GM18907 (cell line): ENCODE data around the gene SEC61B.

ENCODE experiments used
- ATAC-seq: cut with Tn5 transposase; IDR thresholded peaks from one replicate; pipeline ENCODE4 v1.9.1; 2021; ENCODE audit warnings: mild to moderate bottlenecking, moderate library complexity; ENCODE audit not compliant: unreplicated experiment

SEC61B gene

DNA sequence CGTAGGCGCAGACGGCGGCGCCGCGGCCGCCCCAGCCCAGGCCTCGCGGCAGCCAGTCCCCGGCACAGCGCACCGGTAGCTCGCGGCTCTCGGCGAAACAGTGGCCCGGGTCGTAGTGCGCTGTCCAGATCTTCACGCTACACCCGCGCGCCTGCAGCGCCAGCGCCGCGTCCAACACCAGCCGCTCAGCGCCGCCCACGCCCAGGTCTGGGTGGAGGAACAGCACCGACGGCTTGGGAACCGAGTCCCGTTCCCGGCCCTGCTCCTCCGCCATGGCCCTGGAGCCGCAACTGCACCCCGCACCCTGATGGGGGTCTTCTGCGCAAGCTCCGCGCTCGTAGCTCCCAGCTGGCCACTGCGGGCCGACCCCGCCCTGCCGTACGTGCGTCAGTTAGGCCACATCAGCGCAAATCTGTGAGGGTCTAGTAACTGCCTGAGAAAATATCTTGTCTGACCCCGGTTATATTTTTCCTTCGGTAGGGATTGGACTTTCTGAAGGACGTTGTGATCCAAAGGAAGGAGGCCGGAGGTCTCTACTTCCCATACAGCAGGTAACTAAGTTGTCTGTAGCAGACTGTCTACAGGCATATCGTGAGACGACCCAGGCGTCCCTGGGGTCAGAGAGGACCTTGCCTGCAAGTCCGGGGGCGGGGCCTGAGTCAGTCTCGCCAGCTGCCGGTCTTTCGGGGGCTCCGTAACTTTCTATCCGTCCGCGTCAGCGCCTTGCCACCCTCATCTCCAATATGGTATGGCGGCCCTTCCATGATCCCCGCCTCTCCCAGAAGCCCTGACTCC is at the start of gene SEC61B, which contains the start of gene ALG2:
Gene SEC61B, plus strand, starts transcription at position 662 of the 795 bp plus-strand sequence. Its CDS starts 82 bp downstream, at position 744.
Gene ALG2, minus strand, starts transcription at position 322 of the 795 bp plus-strand sequence. Its CDS starts 48 bp downstream, at position 274.
- ATAC-seq = peak; percentile 89

DNA sequence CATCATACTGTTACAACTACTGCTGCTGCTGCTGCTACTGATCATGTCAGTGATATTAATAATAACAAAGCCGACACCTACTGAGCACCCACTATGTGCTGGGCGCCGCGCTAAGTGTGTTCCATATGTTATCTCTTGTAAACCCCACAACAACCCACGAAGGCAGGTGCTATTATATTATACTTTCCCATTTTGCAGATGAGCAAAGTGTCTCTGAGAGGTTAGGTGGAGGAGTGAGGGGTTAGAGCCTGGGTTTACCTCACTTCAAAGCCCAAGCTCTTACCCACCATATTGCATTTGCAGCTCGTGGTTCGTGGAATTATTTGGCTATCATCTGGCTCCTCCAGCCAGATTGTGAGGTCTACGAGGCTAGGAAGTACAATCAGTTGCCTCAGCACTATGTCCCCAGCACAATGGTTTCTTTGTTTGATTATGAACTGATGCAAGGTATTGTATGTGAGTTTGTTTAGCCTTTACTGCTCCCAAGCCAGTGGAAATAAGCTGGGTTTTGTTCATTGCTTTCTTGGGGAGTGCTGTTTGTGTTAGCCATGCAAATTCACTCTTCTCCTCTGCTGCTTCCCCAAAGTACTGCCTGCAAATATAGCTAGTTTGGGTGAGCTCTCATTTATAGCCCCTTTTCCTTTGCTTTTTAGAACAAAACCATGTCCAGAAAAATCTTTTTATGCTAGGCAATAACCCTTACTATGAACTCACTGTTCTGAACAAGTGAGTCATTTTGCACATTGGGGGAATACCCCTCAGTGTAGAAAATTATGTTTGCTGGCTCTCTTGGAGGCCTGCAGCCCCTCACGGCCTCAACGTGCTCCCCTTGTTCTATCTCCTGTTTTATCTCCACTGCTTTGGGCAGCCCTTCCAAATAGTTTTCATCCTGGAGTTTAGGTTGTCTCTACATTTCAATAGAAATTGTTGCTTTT is 48.2 kb upstream of the SEC61B start:
- peak; percentile 68 for ATAC-seq

DNA sequence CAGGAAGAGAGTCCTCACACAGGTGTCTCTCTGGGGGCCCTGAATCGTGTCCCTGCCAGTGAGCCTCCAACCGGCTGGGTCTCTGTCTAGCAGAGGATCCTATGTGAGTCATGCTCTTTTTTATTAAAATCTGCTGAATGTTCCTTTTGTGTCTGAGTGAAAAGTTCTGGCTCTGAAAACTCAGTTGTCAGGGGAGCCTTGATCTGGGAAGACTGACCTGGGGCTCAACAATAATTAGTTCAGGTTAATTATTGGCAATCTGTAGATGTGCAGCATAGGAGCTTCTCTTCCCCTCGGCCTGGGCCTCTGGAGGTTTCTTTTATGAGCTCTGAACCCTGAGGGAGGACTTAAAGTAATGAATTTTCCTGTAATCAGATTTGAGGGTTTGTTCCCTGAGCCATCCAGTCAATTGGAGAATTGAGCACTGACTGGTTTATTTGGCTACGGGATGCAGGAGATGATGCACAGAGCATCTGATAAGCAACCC is 45.5 kb upstream of the SEC61B start:
- ATAC-seq = no peak

DNA sequence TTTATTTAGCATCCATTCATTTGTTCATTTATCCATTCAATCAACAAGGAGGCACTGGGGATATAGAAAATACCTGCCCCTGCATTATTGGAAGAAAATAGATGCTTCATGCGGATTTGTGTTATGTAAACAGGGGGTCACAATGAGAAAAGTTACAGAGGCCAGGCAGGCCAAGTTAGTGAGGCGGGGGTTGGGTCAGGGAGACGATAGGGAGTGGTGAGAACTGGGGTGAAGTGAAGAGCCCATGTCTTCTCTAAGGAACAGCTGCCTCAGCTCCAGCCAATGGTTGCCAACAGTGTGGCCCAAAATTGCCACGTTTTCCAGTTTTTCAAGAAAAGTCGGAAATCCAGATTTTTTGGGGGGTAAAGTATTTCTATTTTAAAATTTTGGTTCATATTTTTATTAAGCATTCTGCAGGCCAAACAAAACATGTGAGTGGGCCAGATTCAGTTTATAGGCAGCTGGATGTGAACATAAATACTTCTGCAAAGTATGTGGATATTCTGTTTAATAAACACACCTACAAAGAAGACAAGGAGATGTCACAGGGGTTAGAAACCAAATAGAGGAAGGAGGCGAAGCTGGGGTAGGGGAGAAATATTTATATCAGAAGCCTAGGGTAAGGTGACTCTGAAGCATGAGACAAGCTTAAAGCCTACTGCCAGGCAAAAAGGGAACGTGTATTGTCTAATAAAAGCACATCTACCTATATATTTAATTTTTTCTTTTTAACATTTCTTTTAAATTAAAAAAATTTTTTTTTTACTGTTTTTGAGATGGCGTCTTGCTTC is 44.3 kb upstream of the SEC61B start:
- no peak for ATAC-seq

DNA sequence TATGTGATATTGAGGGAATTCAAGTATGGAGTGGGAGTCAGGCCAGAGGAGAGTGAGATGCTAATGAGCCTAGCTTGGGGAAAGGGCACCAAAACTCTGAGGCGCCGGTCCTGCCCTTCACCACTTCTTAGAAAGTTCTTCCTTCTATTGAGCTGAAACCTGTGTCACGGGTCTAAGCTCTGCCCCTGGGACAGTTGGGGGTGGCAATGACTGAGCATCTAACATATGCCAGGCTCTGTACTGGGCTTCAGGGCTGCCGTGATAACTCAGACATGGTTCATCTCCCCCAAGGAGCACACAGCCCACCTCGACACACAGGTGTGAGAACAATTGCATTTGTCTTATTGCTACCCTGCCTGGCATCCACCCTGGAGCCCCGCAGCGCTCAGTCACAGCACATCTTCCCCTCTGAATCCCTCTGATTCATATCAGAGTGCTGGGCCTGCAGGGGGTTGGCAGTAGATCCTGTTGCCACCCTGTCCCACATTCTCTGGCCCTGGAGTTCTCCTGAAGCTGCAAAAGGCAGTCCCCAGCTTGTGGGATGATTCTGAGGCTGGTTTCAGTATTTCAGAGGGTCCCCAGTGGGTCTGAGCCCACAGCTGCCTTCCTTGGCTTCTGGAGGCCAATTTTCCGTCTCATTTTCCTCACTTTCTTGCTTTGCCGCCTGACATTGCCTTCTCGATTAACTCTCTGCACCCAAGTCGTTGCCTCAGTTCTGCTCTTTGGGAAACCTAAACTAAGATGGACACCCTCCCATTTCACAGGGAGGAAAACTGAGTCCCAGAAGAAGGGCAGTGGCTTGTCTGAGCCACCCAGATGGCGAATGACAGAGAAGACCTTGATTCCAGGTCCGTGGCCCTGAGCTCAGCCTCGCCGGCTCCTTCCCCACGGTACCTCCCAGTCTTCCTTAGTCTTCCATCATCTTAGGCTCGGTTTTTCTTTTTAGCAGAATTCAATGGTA is 42.9 kb upstream of the SEC61B start:
- no peak for ATAC-seq

DNA sequence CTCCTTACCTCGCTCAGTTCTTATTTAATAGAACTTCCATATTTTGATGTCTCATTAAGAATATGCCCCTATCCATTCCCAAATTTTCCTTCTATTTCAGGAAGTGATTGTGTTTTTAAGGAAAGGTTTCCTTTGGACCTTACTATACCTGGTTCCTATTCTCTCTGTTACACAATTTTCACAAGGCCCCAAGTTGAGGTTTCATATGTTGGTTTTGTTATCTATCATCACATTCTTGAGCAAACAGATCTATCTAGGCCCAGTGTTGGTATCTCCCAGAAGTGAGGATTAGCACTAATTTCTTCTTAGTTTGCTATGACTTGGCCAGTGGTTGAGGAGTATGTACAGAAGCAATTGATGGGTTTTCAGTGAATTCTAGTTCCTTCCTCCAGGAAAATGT is 41.9 kb upstream of the SEC61B start:
- ATAC-seq = peak; percentile 40

DNA sequence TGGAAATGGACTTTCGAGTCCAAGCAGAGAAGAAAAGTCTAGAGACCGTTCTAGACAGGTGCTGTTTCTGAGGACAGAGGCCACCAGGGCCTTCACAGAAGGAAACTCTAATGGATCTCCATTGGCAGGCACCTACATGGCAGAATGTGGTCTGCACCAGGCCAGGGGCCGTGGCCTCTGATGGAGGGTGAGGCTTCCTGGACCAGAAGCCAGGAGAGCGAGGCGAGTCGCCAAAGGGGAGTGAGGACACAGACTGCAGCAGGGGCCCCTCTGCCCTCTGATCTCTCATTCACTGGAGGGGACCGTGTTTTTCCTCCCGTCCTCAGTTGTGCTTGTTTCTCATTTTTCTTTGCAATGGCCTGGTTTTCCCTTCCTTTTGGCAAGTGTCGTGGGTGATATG is 41.4 kb upstream of the SEC61B start:
- no peak for ATAC-seq

DNA sequence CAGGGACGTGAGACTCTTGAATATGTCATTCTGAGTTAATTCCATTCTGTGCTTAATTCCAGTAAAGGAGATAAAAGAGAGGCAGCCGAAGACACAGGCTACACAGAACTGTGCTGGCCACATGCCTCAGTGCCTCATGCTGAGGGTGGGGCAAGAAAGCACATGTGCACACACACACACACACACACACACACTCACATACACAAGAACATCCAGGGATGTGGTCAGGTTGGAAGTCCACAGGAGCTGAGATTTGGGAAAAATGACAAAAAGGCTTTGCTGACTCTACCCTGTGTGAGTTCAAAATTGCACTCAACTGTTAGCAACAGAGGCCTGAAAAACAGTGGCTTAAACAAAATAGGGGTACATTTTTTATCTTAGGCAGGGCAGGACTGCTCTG is 40.9 kb upstream of the SEC61B start:
- no peak for ATAC-seq

DNA sequence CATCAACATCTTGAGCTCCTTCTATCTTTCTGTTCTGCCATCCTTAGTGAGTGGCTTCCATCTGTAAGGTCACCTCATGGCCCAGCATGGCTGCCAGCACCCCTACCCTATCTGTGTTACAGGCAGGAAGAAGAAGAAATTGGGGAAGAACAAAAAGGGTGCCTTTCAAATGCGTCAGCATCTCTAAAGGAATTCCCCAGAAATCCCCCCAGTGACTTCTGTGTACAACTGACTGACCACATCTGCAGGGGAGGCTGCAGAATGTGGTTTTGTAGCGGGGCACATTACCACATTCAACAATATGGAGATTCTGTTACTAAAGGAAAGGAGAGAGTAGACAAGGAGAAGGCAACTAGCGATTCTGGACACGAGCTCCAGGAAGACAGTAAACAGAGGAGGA is 40.5 kb upstream of the SEC61B start:
- ATAC-seq = peak; percentile 62

DNA sequence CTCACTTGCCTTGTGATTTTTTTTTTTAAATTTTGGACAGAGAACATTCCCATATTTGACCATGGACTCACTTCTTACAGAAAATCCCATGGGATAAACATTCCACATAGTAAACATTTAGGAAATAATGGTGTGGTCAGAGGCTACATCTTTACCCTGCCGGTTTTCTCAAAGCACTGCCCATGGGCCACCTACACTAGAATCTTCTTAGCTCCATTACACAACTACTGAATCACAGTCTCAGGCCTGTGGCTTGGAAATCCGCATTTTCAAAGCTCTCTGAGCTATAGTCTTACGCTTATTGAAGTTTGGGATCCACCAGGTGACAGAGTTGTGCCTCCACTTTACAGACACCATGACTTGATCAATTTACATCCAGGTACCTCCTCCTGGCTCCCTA is 39.7 kb upstream of the SEC61B start:
- ATAC-seq = no peak

DNA sequence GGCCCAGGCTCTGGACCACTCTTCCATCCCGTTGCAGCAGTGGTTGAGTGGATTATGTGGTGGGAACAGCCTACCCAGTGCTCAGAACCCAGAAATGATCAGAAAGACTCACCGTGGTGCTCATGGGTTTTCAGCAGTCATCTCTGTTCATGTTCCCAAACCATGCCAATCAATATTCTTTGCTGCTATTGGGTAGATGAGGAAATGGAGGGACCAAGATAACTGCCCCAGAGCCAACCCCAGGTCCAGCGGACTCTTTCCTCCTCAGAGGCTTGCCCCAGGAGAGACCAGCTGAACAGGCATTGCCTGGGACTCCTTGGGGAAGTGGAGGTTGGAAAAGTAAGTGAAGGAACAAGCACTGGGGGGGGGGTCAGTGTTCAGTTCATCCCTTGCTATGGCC is 38.5 kb upstream of the SEC61B start:
- no peak for ATAC-seq

DNA sequence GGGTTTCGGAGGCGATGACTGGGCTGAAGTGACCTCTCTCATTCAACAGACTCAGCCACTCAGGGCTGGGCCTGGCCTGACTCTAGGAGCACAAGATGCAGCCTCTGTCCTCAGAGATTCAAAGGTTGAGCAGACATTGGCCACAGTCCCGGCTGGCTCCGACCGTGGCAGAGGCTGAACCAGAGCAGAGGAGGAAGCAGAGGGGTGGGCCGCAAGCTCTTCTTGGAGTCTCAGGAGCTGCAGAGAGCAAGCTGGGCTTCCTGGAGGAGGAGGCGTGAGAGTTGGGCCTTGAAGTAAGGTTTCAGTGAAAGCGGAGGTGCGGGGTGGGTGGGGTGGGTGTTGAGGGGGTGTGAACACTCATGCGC is 38.0 kb upstream of the SEC61B start:
- no peak for ATAC-seq

DNA sequence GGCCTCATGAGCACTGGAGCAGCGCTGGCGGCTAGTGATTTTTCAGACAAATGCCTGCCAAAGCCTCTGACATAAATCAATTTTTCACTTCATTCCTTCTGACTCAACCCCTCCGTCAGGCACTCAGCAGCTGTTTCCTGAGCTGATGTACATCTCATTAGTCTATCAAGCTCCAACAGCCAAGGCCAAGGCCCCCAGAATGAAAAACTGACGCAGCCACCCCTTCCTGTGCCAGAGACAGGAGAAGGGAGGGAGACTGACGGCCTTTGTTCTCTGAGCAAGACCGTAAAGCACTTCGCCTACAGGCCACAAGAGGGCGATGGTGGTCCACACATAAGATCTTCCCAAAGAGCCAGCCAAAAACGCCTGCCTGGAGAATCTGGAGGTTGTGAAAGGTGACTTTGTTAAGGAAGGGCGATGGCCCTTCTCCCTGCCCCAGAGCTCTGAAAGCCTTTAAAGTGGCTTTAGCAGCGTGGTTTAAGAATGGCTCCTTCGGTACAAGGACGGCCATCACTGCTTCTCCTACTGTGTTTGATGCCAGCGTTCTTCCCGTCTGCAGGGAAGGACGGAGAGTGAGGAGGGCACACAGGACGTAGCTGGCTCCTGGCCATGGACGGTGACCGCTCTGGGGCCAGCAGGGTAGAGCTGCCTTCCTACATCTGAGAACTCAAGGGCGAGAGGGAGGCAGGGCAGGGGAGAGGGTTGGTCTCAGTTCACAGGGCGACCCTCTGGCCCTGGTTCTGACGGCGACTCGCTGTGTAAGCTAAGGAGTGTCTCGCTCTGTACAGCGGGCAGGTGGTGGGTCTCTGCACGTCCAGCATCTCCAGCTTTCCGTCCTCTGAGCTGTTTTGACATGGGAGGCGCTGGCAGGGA is 37.4 kb upstream of the SEC61B start:
- peak; percentile 49 for ATAC-seq

DNA sequence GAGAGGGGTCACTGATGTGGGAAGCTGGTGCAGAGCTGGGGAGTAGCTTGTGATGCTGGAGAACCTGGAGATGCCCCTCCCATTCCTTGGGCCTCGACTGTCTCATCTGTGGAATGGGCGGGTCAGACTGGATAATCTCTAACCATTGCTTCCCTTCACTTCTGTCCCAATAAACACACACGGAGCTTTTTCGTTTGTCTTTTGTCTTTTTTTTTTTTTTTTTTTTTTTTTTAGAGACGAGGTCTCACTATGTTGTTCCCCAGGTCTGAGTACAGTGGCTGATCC is 36.8 kb upstream of the SEC61B start:
- no peak for ATAC-seq

DNA sequence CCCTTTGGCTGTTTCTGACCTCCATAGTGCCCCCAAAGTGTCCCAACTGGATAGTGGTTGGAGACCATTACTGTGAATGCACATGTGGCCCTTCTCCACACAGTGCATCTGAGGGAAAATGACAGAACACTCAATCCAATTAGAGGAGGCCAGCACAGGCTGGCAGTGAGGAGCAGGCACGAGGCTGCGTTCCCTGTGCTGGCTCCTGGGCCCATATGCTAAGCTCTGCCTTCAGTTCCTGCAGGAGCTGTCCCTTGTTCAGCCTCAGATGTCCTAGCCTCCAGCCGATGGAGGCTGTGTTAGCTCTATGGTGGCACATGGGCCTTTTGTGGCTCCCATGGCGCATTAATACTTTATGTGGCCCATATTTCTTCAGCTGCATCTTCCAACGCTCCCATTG is 36.1 kb upstream of the SEC61B start:
- ATAC-seq = no peak

DNA sequence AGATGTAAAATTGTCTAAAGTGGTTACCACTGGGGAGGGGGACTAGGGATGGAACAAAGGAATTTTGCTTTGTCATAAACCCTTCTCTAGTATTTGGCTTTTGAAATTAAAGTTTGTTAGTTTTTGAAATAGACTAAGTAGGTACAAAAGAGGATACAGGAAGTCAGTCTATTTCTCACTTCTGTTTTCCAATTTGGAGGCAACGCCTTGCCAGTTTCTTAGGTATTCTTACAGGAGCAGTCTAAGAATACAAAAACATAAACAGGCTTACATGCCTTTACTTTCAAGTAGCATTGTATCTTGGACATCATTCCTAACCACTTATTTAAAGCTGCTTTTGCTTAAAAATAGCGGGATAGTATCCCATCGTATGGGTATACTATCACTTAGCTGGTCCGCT is 34.8 kb upstream of the SEC61B start:
- ATAC-seq = no peak

DNA sequence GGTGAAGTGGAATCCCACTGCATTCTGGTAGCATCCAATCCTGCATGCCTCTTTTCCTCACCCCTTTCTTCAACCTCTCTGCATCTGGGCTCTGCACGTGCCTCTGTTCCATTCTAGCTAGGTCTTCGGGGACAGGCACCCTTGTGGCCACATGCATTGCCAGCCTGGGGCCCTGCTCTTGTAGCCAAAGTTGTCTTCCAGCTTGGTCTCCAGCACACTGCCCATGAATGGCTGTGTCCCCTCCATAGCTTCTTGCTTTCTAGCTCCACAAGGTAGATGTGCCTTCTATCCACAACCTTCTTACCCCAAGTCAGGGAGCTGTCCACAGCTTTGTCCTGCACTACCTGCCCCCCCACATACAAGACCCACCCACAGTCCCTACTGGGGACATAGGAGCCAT is 32.9 kb upstream of the SEC61B start:
- ATAC-seq = no peak

DNA sequence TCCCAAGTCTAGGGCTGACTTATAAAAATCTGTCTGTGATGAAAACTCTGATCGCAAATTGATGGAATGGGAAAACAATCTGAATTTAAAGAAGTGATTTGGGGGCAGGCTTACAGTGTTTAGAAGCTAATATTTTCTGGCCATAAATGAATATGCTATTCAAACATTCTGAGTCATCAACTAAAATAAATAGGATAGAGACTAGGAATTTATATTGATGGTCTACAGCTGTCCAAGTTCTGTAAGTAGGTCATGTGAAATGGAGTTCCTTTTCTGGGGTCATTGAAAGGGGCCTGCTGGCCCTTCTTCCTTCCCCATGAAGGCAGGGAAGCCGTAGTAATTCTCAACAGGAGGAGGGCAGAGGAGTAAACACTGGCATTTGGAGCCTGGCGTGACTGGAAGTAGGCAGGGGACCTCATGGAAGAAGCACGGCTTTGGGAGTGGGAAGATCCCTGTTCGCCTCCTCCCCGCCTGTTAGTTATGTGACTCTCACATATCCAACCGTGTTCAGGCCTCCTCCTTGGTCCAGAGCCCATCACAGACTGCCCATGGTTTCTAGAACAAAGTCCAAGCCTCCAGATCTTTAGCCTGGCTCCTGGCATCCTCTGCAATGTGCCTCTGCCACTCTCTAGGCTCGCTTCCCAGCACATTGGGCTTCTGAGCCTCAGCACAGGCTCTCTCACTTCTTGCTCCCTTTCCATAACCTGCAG is 32.0 kb upstream of the SEC61B start:
- no peak for ATAC-seq
